Raji (cell line): ENCODE data around the gene SORL1.
A peak's percentile ranks its signal among the peaks of the same experiment; 100 is the strongest.

Experiments used
- POLR2A ChIP-seq: IDR thresholded peaks from 2 replicates; pipeline ENCODE4 v1.6.1; 2011; ENCODE audit warnings: low read depth, low read length, control low read depth; ENCODE audit not compliant: insufficient read depth

Gene SORL1, protein sequence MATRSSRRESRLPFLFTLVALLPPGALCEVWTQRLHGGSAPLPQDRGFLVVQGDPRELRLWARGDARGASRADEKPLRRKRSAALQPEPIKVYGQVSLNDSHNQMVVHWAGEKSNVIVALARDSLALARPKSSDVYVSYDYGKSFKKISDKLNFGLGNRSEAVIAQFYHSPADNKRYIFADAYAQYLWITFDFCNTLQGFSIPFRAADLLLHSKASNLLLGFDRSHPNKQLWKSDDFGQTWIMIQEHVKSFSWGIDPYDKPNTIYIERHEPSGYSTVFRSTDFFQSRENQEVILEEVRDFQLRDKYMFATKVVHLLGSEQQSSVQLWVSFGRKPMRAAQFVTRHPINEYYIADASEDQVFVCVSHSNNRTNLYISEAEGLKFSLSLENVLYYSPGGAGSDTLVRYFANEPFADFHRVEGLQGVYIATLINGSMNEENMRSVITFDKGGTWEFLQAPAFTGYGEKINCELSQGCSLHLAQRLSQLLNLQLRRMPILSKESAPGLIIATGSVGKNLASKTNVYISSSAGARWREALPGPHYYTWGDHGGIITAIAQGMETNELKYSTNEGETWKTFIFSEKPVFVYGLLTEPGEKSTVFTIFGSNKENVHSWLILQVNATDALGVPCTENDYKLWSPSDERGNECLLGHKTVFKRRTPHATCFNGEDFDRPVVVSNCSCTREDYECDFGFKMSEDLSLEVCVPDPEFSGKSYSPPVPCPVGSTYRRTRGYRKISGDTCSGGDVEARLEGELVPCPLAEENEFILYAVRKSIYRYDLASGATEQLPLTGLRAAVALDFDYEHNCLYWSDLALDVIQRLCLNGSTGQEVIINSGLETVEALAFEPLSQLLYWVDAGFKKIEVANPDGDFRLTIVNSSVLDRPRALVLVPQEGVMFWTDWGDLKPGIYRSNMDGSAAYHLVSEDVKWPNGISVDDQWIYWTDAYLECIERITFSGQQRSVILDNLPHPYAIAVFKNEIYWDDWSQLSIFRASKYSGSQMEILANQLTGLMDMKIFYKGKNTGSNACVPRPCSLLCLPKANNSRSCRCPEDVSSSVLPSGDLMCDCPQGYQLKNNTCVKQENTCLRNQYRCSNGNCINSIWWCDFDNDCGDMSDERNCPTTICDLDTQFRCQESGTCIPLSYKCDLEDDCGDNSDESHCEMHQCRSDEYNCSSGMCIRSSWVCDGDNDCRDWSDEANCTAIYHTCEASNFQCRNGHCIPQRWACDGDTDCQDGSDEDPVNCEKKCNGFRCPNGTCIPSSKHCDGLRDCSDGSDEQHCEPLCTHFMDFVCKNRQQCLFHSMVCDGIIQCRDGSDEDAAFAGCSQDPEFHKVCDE (N-terminal part only)

DNA sequence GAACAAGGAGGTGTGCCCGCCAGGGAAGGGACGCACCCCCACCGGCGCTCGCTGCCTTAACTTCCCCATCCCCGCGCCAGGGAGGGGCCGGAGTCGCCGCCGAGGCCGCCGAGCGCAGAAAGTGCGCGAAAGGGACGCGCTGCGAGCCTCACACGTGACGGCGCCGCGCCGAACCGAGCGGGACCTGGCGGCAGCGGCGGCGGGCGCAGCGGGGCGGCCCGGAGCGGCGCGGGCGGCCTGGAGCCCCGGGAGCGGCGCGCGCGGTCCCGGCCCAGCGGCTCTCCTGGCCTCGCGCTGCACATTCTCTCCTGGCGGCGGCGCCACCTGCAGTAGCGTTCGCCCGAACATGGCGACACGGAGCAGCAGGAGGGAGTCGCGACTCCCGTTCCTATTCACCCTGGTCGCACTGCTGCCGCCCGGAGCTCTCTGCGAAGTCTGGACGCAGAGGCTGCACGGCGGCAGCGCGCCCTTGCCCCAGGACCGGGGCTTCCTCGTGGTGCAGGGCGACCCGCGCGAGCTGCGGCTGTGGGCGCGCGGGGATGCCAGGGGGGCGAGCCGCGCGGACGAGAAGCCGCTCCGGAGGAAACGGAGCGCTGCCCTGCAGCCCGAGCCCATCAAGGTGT lies at the start of gene SORL1:
TSS of gene SORL1 (plus strand) at position 329 of the 623 bp plus-strand sequence. CDS start at position 347, 18 bp downstream.
- TF ChIP-seq POLR2A, result peak; percentile 76

DNA sequence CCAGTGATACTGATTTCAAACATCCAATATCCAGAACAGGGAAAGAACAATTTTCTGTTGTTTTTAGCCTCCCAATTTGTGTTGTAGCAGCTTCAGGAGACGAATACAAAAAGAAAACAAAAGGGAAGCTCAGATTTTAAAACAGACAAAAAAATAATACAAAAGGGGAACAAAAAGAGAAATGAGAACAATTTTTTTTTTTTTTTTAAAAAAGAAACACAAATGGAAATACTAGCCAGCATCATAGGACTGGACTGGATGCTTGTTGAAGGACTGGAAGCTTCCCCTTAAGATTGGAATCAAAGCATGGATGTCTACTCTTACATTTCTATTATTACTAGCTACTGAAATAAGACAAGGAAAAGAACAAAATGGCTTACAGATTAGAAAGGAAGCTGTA lies 46.5 kb upstream of the SORL1 start:
- TF ChIP-seq POLR2A, result no peak

DNA sequence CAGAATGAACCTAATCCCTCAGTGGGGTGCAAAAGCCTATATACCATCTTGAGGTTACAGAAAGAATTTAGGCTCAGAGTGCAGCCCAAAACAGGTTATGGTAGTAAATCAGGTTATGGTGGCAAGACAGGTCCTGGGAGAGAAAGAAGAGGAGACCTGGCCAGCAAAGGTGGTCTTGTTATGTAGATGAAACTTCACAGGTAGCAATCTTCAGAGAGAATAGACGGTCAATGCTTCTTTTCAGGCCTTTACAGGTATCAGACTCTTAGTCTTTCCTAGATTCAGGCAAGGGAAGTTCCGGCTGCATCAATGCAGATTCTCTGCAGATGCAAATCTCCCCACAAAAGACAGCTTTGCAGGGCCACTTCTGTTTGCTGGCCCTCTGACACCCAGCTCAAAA lies 45.8 kb upstream of the SORL1 start:
- no peak for TF ChIP-seq POLR2A

DNA sequence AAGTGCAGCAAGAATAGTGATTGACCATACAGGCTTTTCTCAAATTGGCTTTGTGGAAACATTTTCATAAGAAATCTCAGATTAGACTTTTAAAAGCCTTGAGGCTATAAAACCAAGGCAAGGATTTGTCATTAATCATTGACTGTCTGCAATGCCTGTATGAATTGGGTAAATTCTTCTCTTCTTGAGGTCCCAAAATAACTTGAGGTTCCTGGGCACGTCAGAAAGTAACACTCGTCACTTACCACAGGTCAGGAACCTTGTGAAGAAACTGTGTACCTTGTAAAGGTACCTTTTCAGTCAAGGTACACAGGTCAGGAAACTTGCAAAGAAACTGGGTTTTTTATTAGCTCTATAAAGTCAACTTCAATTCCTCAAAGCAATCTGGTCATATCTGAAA lies 43.3 kb upstream of the SORL1 start:
- TF ChIP-seq POLR2A, result no peak

DNA sequence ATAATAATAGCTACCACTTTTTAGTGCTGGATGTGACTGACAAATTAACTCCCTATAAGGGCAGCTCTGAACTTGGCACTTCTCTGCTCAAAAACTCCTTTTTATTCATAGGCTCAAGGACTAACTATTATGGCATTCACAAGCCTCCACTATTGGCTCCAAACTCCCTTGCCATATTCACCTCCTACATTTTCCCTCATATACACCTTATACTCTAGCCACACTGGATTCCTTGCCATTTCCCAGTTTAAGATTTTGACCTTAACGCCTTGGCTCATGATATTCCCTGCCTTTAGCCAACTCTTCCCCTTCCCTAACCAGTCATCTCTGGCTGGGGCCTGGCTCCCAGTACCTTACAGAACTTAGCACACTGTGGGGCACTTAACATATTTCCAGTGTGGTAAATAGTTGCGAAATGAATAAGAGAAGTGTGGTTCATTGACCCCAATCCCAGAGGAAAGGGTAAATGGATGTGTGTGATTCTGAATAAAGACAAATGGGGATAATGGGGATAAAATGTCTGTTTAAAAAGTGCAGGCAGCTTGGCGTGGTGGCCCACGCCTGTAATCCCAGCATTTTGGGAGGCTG lies 40.0 kb upstream of the SORL1 start:
- TF ChIP-seq POLR2A, result no peak

DNA sequence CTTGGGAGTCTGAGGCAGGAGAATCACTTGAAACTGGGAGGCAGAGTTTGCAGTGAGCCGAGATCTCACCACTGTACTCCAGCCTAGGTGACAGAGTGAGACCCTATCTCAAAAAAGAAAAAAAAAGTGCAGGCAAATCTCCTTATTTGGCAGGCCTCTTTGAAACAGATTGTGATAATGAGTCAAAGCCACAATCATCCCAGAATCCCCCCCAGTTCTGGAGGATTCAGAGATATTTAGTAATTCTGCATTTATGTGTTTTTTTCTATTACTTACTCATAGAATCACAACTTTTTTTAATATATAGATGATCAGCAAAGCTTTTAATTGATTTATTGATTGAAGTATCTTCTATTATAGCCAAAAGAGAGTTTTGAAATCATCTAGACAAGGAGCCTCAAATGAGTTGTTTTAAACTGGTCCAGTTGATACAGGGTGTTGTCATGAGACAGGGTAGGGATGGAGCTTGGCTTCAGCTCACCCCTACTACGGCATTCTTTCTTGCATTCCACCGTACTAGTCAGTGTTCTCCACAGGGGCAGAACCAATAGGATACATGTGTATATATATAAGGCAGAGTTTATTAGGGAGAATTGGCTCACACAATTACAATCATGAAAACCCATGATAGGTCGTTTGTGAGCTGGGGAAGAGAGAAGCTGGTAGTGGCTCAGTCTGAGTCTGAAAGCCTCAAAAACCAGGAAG lies 39.3 kb upstream of the SORL1 start:
- TF ChIP-seq POLR2A, result no peak

DNA sequence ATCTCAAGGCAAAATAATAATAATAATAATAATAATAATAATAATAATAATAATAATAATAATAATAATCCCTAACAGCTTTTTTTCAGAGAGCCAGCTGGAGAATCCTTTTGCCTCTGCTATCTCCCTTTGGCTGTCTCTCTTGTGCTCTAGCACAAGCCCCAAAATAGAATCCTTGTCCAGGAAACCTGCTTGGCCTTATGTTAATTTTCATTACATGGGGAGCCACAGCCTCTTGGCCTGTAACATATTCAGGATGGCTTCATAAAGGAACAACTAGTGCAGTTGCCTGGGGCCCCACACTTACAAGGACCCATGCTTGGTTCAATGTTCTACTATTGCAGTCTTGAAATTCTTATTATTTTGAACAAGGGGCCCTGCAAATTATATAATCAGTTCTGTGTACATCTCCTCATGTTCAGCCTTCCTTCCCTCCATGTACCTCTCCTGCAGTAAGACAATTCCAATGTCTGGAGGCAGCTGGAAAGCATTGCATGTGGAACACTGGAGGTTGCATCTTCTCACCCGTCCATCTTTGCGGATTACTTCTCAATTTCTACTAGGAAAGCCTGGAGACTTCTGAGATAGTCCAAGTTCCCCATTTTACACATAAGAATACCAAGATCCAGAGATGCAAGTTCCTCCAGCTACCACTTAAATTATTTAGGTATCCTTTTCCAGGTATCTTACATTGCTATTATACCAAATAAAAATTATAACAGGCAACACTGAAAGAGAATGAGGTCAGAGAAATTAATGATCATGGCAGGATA lies 37.8 kb upstream of the SORL1 start:
- TF ChIP-seq POLR2A, result no peak

DNA sequence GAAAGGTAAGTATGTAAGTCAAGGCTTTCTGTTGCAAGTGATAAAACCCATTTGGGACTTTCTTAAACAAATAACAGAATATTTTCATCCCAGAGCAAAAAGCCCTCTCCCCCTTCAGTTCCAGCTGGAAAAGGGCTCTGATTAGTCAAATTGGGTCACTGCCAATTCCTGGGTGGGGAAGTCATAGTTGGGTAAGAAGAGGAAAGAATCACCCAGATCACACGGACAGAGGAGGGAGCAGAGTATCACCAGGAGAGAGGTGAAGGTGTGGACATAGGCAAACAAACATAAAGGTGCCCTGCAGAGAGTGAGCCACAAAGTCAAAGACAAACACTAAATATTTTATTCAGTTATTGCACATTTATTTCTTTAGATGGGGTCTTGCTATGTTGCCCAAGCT lies 36.3 kb upstream of the SORL1 start:
- TF ChIP-seq POLR2A, result no peak

DNA sequence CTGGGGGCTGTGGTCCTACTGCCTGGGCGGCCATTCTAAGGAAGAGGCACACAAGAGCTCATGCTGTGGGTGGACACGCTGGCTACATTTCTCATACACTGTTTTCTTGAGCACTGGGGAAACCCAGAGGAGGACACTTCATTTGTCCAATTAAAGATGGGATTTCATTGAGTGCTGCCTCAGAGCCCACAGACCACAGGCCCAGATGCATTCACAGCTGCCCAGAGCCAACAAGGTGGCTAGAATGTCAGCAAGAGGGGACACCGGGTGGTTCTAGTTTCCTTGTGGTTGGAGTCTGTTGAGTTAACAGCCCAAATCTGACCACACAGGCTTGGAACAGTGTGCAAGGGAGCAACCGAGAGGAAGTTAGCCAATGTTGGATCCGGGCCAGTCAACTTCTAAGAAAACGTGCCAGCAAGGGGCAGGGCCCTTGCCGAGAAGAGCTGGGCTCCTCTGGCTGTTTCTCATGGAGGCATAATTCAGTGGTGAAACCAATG lies 35.0 kb upstream of the SORL1 start:
- TF ChIP-seq POLR2A, result no peak

DNA sequence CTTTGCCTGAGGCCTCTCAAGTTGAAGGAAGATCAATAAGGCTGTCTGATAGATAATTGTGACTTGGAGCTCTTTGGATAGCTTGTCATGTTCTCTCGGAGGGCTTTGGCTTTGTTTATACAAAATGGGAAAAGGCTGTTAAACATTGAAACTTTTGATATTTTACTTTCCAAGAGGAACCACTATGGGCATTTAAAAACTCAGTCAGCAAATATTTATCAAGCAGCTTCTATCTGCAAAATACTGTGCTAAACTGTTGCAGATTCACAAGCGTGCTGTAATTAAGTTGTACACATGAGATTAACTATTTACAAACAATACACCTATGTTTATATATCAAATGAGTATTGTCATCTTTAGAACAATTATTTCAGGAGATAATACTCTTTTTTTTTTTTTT lies 34.5 kb upstream of the SORL1 start:
- no peak for TF ChIP-seq POLR2A

DNA sequence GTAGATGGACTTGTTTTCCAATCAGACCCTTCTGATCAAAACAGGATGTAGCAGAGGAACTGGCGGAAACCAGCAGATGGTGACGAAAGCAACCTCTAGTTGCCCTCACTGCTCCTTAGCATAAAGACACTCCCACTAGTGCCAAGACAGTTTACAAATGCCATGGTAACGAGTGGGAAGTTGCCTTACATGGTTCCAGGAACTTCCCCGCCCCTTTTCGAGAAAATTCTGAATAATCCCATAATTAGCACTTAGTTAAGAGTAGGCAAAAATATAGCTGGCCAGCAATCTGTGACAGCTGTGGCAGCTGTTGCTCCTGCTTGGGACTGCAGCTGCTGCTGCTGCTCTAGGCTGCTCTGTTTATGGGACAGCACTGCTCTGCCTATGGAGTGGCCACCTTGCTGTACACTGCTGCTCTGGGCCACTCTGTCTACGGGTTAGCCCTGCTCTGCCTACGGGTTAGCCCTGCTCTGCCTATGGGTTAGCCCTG lies 33.4 kb upstream of the SORL1 start:
- 0 out of 2 replicates have a peak, but pooled peaks have one; percentile 19 for TF ChIP-seq POLR2A

DNA sequence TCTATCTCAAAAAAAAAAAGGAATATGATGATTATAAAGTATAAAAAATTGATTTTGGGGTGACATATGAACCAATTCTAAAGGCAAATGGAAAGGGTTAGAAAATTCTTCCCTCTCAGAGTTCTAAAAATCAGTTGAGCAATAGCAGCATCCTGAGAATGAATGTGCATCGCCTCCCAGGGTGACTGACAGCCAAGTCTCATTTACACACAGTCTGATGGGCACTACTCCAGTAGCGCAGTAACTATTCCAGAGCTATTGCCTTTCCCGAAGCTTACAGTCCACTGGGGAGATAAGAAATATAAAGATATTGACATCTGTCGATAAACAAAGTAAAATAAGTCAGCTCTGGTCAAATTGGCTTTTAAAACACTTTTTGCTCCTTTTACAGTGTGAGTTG lies 32.3 kb upstream of the SORL1 start:
- no peak for TF ChIP-seq POLR2A

DNA sequence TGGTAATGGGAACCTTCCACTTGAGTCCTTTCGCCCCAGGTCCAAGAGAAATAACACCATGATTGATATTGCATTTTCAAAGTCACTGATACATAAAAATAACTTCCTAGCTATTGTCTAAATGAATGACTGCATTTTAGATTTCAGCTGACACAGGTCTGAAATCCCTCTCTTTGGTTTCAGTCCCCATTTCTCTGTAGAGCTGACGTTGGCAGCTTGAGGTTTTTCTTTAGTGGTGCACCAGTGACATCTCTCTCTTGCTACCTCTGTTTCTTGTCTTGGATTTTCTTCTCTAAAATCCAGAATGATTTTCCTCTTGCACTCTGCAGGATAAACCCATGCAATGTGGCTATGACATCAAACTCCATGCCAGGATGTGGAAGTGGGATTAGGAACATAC lies 31.7 kb upstream of the SORL1 start:
- no peak for TF ChIP-seq POLR2A
